Esophagus muscularis mucosa (tissue), 4 donors: ENCODE data around the gene SCARF2. TPM values are rescaled to one million over a fixed set of nuclear protein-coding genes. Genes with fewer than 3 reads are reported as not detected.

Source experiments
- DNase-seq: peaks from one replicate; pipeline ENCODE4 v3.0.0-alpha.2; 2017; ENCODE audit errors: extremely low spot score
- H3K27ac ChIP-seq, 4 donors: fragments of 200-600 bp; sonication (generic); replicated peaks in 1 of 4; 1 replicate in 3 of 4; 2 replicates in 1 of 4; pipeline ENCODE4 v1.5.1; 2016 to 2019; ENCODE audit warnings: mild to moderate bottlenecking in 1 of 4
- H3K27me3 ChIP-seq, 4 donors: fragments of 200-600 bp; sonication (generic); one replicate each; pipeline versions ENCODE4 v1.5.1 to v1.6.0; 2016 to 2019
- H3K36me3 ChIP-seq, 4 donors: fragments of 200-600 bp; sonication (generic); one replicate each; pipeline ENCODE4 v1.5.1; 2016 to 2019
- H3K4me1 ChIP-seq, 4 donors: fragments of 200-600 bp; sonication (generic); one replicate each; pipeline ENCODE4 v1.5.1; 2016 to 2019
- H3K4me3 ChIP-seq, 4 donors: fragments of 200-600 bp; sonication (generic); 1 replicate in 2 of 4; 2 replicates in 2 of 4; pipeline ENCODE4 v1.5.1; 2016 to 2019; ENCODE audit warnings: mild to moderate bottlenecking in 4 of 4, moderate library complexity in 1 of 4
- H3K9me3 ChIP-seq, 4 donors: fragments of 200-600 bp; sonication (generic); 1 replicate in 3 of 4; 2 replicates in 1 of 4; pipeline ENCODE4 v1.5.1; 2016 to 2019
- CTCF ChIP-seq, 3 experiments: fragments of 200-600 bp in 2 of 3; fragments of 450-650 bp in 1 of 3; sonication (generic) in 2 of 3; IDR thresholded peaks; one replicate each; pipeline ENCODE4 v1.5.1; 2017 to 2019; ENCODE audit warnings: antibody characterized with exemption in 3 of 3, mild to moderate bottlenecking in 2 of 3, moderate library complexity in 1 of 3
- EP300 ChIP-seq: sonication (generic); formaldehyde crosslinking; IDR thresholded peaks from one replicate; pipeline ENCODE4 v1.6.1; 2017; ENCODE audit warnings: antibody characterized with exemption
- POLR2A ChIP-seq: fragments of 450-650 bp; IDR thresholded peaks from one replicate; pipeline ENCODE4 v1.6.1; 2017; ENCODE audit warnings: antibody characterized with exemption, moderate library complexity, mild to moderate bottlenecking, low read depth
- POLR2AphosphoS5 ChIP-seq, 2 donors: sonication (generic); formaldehyde crosslinking; IDR thresholded peaks; one replicate each; pipeline ENCODE4 v1.6.1; 2017; ENCODE audit warnings: antibody characterized with exemption in 2 of 2
- WGBS: methylation state at CpG from one replicate; pipeline ENCODE4 v1.1.5; 2018; 5-methylcytosine and 5-hydroxymethylcytosine counted together
- intact Hi-C: fragments of 100-400 bp; cut with DNase I; formaldehyde crosslinking; loops from one replicate; pipeline ENCODE4 v1.15.1; 2023
- total RNA-seq, 4 donors: library from RNA; depleted of rRNA; stranded (reverse); fragments of >200 nt; gene quantifications; one replicate each; pipeline versions ENCODE4 v1.1.0 to v1.2.1, GENCODE V29; 2016

The SCARF2 gene
- total RNA-seq, 4 donors from 2014 or later: 14.5 to 31.6 (median 22.2) TPM

DNA sequence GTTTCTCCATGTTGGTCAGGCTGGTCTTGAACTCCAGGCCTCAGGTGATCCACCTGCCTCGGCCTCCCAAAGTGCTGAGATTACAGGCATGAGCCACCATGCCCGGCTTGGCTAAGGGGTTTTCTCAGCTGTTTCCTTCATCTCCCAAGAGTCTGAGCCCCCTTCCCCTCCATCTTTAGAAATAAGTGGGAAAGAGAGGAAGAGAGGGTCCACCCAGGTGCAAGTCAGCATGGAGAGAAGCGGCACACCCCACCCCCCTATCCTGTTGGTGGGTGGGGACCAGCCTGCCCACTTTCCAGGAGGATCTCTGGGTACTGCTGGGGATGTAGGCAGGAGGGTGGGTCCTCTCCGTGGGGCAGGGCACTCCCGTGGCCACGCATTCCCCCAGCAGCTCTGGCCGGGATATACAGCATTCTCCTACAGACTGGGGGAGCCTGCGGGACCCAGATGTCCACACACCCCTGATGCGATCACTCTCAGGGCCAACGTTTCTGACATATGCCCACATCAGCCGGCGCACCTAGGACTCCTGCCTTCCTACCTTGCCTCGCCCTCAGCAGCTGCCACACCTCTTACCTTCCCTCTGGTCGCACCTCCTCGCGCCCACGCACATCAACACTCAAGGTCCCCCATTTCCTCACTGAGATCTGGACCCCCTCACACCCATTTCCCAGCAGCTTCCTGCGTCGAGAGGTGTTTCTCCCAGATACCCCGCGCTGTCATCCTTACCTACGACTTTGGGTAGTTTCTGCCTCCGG lies 8.9 kb downstream of the SCARF2 start:
- intact Hi-C loops: no loop called here
- H3K27me3 ChIP-seq: peaks cover 0 to 30% (median 0%) of the 10 kb centered on the region in 4 donors
- no peak for DNase-seq
- H3K9me3 ChIP-seq: no peaks in the 10 kb centered on the region
- WGBS: 86% methylated on average over 18 of the region's 23 CpGs
- H3K4me3 ChIP-seq: peak overlapping the region; percentile 25 to 46 (median 34)
- no peak overlapping the region for H3K27ac ChIP-seq
- no peak for TF ChIP-seq POLR2A
- no peak for TF ChIP-seq CTCF (IDR thresholded peaks at IDR 0.05)
- no peak for TF ChIP-seq POLR2AphosphoS5 (IDR thresholded peaks at IDR 0.05)
- no peak for TF ChIP-seq EP300
- peaks cover 24 to 53% (median 43%) of the 10 kb centered on the region in 4 donors for H3K4me1 ChIP-seq
- H3K36me3 ChIP-seq: peaks cover 5 to 56% (median 40%) of the 10 kb centered on the region in 4 donors

DNA sequence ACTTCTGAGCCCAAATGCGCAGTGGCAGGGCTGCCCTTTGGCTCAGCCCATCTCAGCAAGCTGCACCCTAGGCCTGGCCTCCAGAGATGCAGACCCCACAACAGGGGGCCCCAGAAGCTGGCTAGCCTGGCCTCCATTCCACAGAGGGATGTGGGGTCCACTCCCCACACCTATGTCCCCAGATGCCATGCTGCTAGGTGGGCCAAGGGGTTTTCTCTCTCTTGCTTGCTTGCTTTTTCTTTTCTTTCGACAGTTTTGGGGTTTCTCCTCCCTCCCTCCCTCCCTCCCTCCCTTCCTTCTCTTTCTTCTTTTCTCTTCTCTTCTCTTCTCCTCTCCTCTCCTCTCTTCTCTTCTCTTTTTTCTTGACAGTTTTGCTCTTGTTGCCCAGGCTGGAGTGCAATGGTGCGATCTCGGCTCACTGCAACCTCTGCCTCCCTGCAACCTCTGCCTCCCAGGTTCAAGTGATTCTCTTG lies 9.6 kb downstream of the SCARF2 start:
- Histone ChIP-seq H3K27ac (no peak overlapping the region), H3K36me3 (peaks cover 5 to 56% (median 40%) of the 10 kb centered on the region in 4 donors)
- no peak for DNase-seq

DNA sequence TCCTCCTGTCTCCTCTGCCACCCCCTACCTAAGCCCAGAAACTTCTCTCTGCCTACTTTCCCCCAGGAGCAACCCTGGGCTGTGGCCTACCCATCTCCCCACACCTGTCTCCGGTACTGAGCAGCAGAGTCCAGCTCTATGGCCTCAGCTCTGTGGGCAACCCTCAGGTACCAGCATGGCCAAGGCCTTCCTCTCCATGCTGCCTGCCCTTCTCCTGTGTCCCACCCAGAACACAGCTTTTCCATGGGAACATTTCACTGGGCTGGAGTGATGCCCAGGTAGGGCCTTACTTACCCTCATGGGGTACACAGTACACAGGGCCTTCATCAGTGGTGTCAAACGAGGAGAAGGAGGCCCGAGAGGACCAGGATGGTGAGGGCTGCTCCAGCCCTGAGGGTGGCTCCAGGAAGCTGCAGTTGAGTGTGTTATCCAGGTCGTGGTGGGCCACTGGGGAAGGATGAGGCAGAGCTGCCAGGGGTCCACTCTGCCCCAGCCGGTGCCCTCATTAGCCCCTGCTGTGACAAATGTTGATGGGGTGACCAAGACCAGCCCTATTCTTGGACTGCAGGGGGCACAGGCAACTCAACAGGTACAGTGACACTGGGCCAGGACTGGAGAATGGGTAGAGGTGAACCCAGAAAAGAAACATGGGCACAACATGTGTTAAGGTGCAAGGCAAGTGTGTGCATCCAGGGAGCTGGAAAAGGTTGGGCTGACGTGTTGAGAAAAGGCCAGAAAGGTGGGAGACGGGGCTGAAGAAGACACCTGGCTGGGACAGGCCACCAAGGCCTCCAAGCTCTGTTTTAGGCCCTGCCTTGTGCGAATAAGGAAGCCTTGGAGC lies 10.3 kb downstream of the SCARF2 start:
- Histone ChIP-seq H3K4me1 (peaks cover 28 to 65% (median 56%) of the 10 kb centered on the region in 4 donors), H3K27me3 (peaks cover 0 to 28% (median 0%) of the 10 kb centered on the region in 4 donors)
- 89% methylated on average over 6 of the region's 8 CpGs for WGBS

More for the DNA sequence above, 9.6 kb downstream of the SCARF2 start:
- Histone ChIP-seq H3K27me3 (peaks cover 0 to 30% (median 0%) of the 10 kb centered on the region in 4 donors), H3K4me3 (no peak overlapping the region), H3K9me3 (no peaks in the 10 kb centered on the region), H3K4me1 (peaks cover 28 to 60% (median 50%) of the 10 kb centered on the region in 4 donors)
- WGBS: 99% methylated on average over 4 of the region's 4 CpGs
- no peak for TF ChIP-seq POLR2A
- TF ChIP-seq EP300: no peak
- no peak for TF ChIP-seq CTCF (IDR thresholded peaks at IDR 0.05)
- no peak for TF ChIP-seq POLR2AphosphoS5 (IDR thresholded peaks at IDR 0.05)
- intact Hi-C loops: no loop called here

GRCh38 chr22:20426259-20426615 lies 11.4 kb downstream of the SCARF2 start:
- Histone ChIP-seq H3K4me1 (peaks cover 24 to 57% (median 46%) of the 10 kb centered on the region in 4 donors), H3K27ac (no peak overlapping the region), H3K4me3 (peak overlapping the region in 1 of 4 donors; percentile 14), H3K27me3 (peaks cover 0 to 17% (median 0%) of the 10 kb centered on the region in 4 donors), H3K36me3 (peaks cover 5 to 56% (median 40%) of the 10 kb centered on the region in 4 donors), H3K9me3 (no peaks in the 10 kb centered on the region)
- intact Hi-C loops: no loop called here
- TF ChIP-seq EP300 (no peak), POLR2A (no peak), POLR2AphosphoS5 (IDR thresholded peaks at IDR 0.05) (no peak), CTCF (IDR thresholded peaks at IDR 0.05) (no peak)
- no peak for DNase-seq
- WGBS: 96% methylated on average over 4 of the region's 12 CpGs

More for the DNA sequence above, 10.3 kb downstream of the SCARF2 start:
- no peak overlapping the region for H3K4me3 ChIP-seq
- TF ChIP-seq EP300 (no peak), CTCF (IDR thresholded peaks at IDR 0.05) (no peak), POLR2AphosphoS5 (IDR thresholded peaks at IDR 0.05) (no peak), POLR2A (no peak)
- no peak overlapping the region for H3K27ac ChIP-seq
- no peak for DNase-seq
- intact Hi-C loops: no loop called here
- no peaks in the 10 kb centered on the region for H3K9me3 ChIP-seq
- H3K36me3 ChIP-seq: peaks cover 5 to 56% (median 40%) of the 10 kb centered on the region in 4 donors
